HG03442 (cell line): Measurements from ENCODE around the gene TRIM29.
"Not testable (repeated sequence)": the region's sequence is repeated elsewhere in the genome, so short reads cannot be mapped to it uniquely, and the experiment has no call there.

Experiments used
- ATAC-seq: cut with Tn5 transposase; IDR thresholded peaks from one replicate; pipeline ENCODE4 v1.9.1; 2021; ENCODE audit warnings: mild to moderate bottlenecking, moderate library complexity; ENCODE audit not compliant: unreplicated experiment

Gene TRIM29

GRCh38 chr11:120172054-120172911, 34.4 kb upstream of the TRIM29 start:
- no peak for ATAC-seq

GRCh38 chr11:120170741-120171261, 32.9 kb upstream of the TRIM29 start:
- no peak for ATAC-seq

- no peak for ATAC-seq
These were observed 32.2 kb upstream of the TRIM29 start for GRCh38 chr11:120169981-120170698.

GRCh38 chr11:120168960-120169681, 31.2 kb upstream of the TRIM29 start:
- no peak for ATAC-seq

GRCh38 chr11:120168108-120168959, 30.4 kb upstream of the TRIM29 start:
- ATAC-seq, result no peak

GRCh38 chr11:120167659-120168058, 29.7 kb upstream of the TRIM29 start:
- no peak for ATAC-seq

GRCh38 chr11:120160436-120160835, 22.5 kb upstream of the TRIM29 start:
- ATAC-seq, result no peak

GRCh38 chr11:120153221-120153620, 15.3 kb upstream of the TRIM29 start:
- ATAC-seq, result no peak

- ATAC-seq, result no peak
These were observed 13.6 kb upstream of the TRIM29 start for GRCh38 chr11:120151536-120151935.

GRCh38 chr11:120149246-120149645, 11.3 kb upstream of the TRIM29 start:
- ATAC-seq, result no peak

- ATAC-seq, result no peak
These were observed 10.0 kb upstream of the TRIM29 start for GRCh38 chr11:120147950-120148270.

- no peak for ATAC-seq
These were observed 9.4 kb upstream of the TRIM29 start for GRCh38 chr11:120147094-120147949.

- no peak for ATAC-seq
These were observed 8.6 kb upstream of the TRIM29 start for GRCh38 chr11:120146413-120147093.

- ATAC-seq, result no peak
These were observed 6.6 kb upstream of the TRIM29 start for GRCh38 chr11:120144501-120144900.

GRCh38 chr11:120143472-120143871, 5.6 kb upstream of the TRIM29 start:
- not testable (repeated sequence) for ATAC-seq

- no peak for ATAC-seq
These were observed 4.7 kb upstream of the TRIM29 start for GRCh38 chr11:120142441-120143100.

GRCh38 chr11:120141768-120142423, 4.0 kb upstream of the TRIM29 start:
- ATAC-seq, result no peak
